ENCODE data around the gene LRRC18. TPM values are rescaled to one million over a fixed set of nuclear protein-coding genes. Genes with fewer than 3 reads are reported as not detected.

The LRRC18 gene
- total RNA-seq, 1 experiment from 2014 or later: not detected

DNA sequence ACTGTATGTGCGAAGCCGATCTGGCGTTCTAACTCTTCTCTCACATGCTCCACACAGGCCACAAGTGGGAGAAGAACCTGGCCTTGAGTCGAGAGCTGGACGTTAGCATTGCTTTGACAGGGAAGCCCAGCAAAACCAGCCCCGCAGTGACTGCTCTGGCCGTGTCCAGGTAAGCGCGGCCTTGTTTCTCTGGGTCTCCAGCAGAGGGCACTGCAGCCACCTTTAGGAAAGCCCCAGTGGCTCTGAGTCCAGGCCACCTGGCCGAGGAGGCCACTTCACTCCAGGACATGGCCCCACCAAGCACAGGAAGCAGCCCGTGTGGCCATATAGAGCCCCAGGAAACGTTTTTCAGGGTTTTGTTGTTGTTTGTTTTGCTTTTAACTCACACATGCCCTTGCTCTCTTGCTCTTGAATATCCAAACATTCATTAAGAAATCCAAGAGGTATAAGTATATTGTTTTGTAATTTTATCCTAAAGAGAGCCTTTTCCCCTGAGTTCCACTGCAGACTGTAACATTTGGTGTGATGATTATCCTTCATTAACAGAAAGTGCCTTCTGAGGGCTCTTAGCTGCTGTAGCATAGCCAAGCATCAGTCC is 41.8 kb upstream of the LRRC18 start:
- intact Hi-C loops (cut with micrococcal nuclease): loop anchor here (1.0 to 2.0 kb wide), 3 partner anchors 180 to 529 kb away; no protein-coding TSS in a partner anchor
- Mint-ChIP-seq H3K27me3 (ENCODE audit: insufficient read depth, unreplicated experiment) (no peaks in the 10 kb centered on the region), H3K9me3 (ENCODE audit: unreplicated experiment) (no peaks in the 10 kb centered on the region), H3K27ac (ENCODE audit: low read depth, unreplicated experiment) (no peak overlapping the region), H3K36me3 (ENCODE audit: insufficient read depth, unreplicated experiment) (no peaks in the 10 kb centered on the region), H3K4me3 (ENCODE audit: unreplicated experiment) (no peak overlapping the region), H3K4me1 (ENCODE audit: insufficient read depth, unreplicated experiment) (no peaks in the 10 kb centered on the region)
- peak; percentile 63 for DNase-seq (ENCODE audit: unreplicated experiment)
- TF ChIP-seq, protein P1, sequence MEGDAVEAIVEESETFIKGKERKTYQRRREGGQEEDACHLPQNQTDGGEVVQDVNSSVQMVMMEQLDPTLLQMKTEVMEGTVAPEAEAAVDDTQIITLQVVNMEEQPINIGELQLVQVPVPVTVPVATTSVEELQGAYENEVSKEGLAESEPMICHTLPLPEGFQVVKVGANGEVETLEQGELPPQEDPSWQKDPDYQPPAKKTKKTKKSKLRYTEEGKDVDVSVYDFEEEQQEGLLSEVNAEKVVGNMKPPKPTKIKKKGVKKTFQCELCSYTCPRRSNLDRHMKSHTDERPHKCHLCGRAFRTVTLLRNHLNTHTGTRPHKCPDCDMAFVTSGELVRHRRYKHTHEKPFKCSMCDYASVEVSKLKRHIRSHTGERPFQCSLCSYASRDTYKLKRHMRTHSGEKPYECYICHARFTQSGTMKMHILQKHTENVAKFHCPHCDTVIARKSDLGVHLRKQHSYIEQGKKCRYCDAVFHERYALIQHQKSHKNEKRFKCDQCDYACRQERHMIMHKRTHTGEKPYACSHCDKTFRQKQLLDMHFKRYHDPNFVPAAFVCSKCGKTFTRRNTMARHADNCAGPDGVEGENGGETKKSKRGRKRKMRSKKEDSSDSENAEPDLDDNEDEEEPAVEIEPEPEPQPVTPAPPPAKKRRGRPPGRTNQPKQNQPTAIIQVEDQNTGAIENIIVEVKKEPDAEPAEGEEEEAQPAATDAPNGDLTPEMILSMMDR (IDR thresholded peaks at IDR 0.05; ENCODE audit: unreplicated experiment): peak; percentile 73
- ChIA-PET POLR2A (no interaction called here), CTCF (interaction anchor here (0.6 to 6.3 kb wide), 12 partner anchors 17 to 429 kb away, joined by 3 to 44 read pairs (median 4); no protein-coding TSS in a partner anchor)
- BruUV-seq (replicated peaks): no TSS peak

DNA sequence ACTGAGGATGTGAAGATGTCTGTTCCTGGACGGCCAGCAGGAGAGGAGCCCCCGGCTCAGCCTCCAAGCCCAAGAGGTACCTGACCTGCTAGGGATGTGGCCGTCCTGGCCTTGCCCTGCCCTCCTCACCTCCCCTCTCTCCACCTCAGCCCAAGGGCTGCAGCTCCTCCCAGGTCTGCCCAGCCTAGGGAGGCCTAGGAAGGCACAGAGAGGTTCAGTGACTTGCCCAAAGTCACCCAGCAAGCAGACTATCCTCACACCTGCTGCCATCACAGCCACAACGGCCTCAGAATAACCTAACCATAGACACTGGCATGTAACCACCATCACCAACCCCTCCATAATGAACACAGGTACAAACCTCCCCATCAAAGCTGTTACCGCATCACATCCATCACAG is 38.7 kb upstream of the LRRC18 start:
- H3K27ac Mint-ChIP-seq (ENCODE audit: low read depth, unreplicated experiment): no peak overlapping the region
- no peaks in the 10 kb centered on the region for H3K36me3 Mint-ChIP-seq (ENCODE audit: insufficient read depth, unreplicated experiment)
- no peak overlapping the region for H3K4me3 Mint-ChIP-seq (ENCODE audit: unreplicated experiment)
- H3K9me3 Mint-ChIP-seq (ENCODE audit: unreplicated experiment): no peaks in the 10 kb centered on the region
- intact Hi-C loops (cut with micrococcal nuclease): loop anchor here (10.0 kb wide), 1 partner anchor 426 kb away; no protein-coding TSS in a partner anchor
- peaks cover under 1% of the 10 kb centered on the region for H3K27me3 Mint-ChIP-seq (ENCODE audit: insufficient read depth, unreplicated experiment)
- H3K4me1 Mint-ChIP-seq (ENCODE audit: insufficient read depth, unreplicated experiment): no peaks in the 10 kb centered on the region
- CTCF ChIA-PET: interaction anchor here (0.6 to 6.3 kb wide), 7 partner anchors 11 to 320 kb away, joined by 3 to 44 read pairs (median 4); no protein-coding TSS in a partner anchor
- BruUV-seq (replicated peaks): no TSS peak
- POLR2A ChIA-PET: no interaction called here
- no peak for DNase-seq (ENCODE audit: unreplicated experiment)
- TF ChIP-seq, protein P1 (IDR thresholded peaks at IDR 0.05; ENCODE audit: unreplicated experiment): no peak

DNA sequence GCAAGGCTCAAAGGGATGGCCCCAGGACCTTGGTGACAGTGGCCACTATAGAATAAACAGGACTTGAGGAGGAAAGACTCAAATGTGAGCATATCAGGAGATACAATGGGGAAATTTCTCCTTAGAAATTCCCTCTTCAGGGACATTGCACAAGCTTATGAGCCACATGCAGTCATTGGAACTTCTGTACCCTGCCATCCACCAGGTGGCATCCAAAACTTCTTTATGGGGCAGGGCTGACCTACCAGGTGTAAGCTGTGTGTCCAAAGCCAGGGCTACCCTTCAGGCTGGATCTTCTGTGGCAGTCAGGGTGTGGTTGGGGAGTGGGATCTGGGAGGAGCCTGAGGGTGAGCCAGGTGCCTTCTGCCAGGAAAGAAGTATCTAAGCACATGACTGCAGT is 36.6 kb upstream of the LRRC18 start:
- no peaks in the 10 kb centered on the region for H3K4me1 Mint-ChIP-seq (ENCODE audit: insufficient read depth, unreplicated experiment)
- intact Hi-C loops (cut with micrococcal nuclease): loop anchor here (10.0 kb wide), 1 partner anchor 429 kb away; no protein-coding TSS in a partner anchor
- TF ChIP-seq, protein P1 (IDR thresholded peaks at IDR 0.05; ENCODE audit: unreplicated experiment): no peak
- POLR2A ChIA-PET: no interaction called here
- H3K4me3 Mint-ChIP-seq (ENCODE audit: unreplicated experiment): no peak overlapping the region
- peaks cover 17% of the 10 kb centered on the region for H3K27me3 Mint-ChIP-seq (ENCODE audit: insufficient read depth, unreplicated experiment)
- BruUV-seq (replicated peaks): no TSS peak
- peak; percentile 58 for DNase-seq (ENCODE audit: unreplicated experiment)
- H3K36me3 Mint-ChIP-seq (ENCODE audit: insufficient read depth, unreplicated experiment): no peaks in the 10 kb centered on the region
- H3K27ac Mint-ChIP-seq (ENCODE audit: low read depth, unreplicated experiment): no peak overlapping the region
- no peaks in the 10 kb centered on the region for H3K9me3 Mint-ChIP-seq (ENCODE audit: unreplicated experiment)
- CTCF ChIA-PET: interaction anchor here (0.7 to 1.8 kb wide), 16 partner anchors 10 to 495 kb away, joined by 3 to 10 read pairs (median 4); no protein-coding TSS in a partner anchor

DNA sequence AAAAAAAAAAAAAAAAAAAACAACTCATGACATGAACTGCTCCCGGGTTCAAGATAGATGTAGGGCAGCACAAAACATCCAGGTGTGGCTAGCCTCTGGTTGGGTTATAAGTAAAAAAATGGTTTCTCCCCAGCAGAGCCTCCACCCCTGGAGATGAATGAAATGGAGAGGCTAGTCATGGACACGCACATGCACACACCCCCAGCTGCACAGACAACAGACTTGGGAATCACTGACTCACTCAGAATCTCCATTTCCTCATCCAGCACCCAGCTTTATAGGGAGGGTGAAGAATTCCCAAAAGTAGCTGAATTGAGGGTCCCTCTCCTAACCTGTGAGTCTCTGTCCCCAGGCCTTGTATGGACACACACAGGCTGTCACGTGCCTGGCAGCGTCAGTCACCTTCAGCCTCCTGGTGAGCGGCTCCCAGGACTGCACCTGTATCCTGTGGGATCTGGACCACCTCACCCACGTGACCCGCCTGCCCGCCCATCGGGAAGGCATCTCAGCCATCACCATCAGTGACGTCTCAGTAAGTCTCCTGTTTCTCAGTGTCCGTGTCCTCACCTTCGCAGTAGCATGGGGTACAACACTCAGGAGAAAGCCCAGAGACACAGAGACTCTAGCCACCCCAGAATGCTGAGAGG is 35.0 kb upstream of the LRRC18 start:
- no peaks in the 10 kb centered on the region for H3K36me3 Mint-ChIP-seq (ENCODE audit: insufficient read depth, unreplicated experiment)
- no peak overlapping the region for H3K4me3 Mint-ChIP-seq (ENCODE audit: unreplicated experiment)
- no peak overlapping the region for H3K27ac Mint-ChIP-seq (ENCODE audit: low read depth, unreplicated experiment)
- DNase-seq (ENCODE audit: unreplicated experiment): no peak
- ChIA-PET CTCF (interaction anchor here (0.7 to 1.4 kb wide), 4 partner anchors 100 to 545 kb away, joined by 3 to 4 read pairs (median 4); no protein-coding TSS in a partner anchor), POLR2A (no interaction called here)
- intact Hi-C loops (cut with micrococcal nuclease): loop anchor here (10.0 kb wide), 1 partner anchor 430 kb away; no protein-coding TSS in a partner anchor
- no peaks in the 10 kb centered on the region for H3K9me3 Mint-ChIP-seq (ENCODE audit: unreplicated experiment)
- TF ChIP-seq, protein P1 (IDR thresholded peaks at IDR 0.05; ENCODE audit: unreplicated experiment): no peak
- BruUV-seq (replicated peaks): no TSS peak
- H3K4me1 Mint-ChIP-seq (ENCODE audit: insufficient read depth, unreplicated experiment): no peaks in the 10 kb centered on the region
- H3K27me3 Mint-ChIP-seq (ENCODE audit: insufficient read depth, unreplicated experiment): peaks cover 17% of the 10 kb centered on the region

Data from MCF 10A (cell line).